ENCODE measurements around the gene OSBP. TPM values are rescaled to one million over a fixed set of nuclear protein-coding genes. Genes with fewer than 3 reads are reported as not detected.
A peak's percentile ranks its signal among the peaks of the same experiment; 100 is the strongest.

OSBP gene
- total RNA-seq, 1 experiment from 2014 or later = 21.7 TPM

DNA sequence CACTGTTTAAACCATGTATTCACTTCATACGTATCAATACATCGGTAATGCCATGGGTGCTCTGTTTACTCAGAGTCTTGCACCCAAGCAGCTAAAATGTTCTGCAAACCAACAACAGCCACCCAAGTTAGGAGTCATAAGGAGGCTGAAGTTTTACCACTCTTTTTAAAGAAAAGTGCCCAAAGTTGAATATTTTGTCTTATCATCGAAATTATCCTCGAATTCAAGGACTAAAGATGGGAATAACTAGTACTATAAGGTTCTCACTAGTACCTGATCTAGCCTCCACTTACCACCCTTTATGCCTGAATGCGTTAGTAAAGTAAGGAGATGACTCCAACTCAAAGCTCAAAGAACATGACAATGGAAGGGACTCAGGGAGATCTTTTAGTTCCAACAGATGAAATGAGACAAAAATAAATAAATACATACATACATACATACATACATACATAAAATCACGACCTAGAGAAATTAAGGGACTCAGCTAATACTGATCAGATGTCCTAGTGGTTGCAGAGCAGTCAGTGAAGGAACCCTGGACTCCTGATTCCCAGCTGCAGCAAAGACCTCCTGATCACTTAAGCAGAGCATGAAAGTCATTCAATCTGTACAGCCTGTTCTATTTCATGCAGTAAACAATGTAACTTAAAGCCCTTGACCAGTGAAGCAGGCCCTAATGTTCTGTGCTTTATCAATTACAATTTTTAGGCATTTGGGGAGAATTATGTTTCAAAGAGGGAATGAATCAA, 7.7 kb downstream of the OSBP start:
- DNase-seq (ENCODE audit: extremely low read depth, low read depth) = no peak

DNA sequence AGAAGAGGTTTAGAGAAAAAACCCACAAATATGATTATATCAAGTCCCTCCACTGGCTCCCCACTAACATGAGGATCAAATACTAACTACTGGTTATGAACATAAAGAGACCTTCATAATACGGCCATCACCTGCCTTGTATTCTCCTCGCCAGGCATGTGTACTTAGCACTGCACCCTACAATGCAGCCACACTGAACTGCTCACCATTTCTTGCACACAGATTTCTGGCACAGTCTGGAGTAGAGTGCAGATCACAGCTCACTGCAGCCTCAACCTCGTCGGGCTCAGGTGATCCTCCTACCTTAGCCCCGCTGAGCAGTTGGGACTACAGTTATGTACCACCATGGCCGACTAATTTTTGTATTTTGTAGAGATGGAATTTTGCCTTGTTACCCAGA, 13.1 kb downstream of the OSBP start:
- DNase-seq (ENCODE audit: extremely low read depth, low read depth) = no peak

DNA sequence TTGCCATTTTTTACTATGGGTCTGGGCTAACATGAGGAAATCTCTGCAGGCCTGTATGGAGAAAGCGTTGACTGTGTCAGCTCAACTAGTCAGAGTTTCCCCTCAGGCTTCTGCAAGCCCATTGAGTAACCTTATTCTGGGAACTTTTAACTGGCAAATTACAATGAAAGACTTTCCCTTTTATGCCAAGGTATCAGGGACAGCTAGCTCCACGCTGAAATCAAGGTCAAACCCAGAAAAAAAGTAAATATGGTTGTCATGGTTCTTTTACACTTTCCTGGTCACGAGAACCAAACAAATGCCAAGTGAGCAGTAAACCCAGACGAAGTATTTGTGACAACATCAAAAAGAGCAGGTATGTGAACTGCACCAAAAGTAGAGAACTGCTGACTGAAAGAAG, 13.8 kb downstream of the OSBP start:
- no peak for DNase-seq (ENCODE audit: extremely low read depth, low read depth)

DNA sequence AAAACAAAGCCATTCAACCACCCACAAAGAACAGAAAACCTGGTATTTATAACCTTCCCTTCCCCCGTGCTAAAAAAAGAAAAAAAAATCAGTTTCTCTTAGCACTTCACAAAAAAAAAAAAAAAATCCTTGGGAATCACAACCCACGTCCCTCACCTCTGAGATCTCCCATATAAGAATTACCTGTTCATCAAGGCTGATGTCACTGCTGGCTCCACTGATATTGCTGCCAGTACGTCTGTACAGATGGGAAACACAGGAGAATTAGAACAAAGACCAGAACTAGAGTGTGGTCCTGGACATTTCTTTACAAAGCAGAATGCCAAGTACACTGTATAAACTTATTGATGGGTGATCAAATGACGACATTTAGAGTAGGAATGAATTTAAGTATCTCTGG, 14.9 kb downstream of the OSBP start:
- DNase-seq (ENCODE audit: extremely low read depth, low read depth) = no peak

DNA sequence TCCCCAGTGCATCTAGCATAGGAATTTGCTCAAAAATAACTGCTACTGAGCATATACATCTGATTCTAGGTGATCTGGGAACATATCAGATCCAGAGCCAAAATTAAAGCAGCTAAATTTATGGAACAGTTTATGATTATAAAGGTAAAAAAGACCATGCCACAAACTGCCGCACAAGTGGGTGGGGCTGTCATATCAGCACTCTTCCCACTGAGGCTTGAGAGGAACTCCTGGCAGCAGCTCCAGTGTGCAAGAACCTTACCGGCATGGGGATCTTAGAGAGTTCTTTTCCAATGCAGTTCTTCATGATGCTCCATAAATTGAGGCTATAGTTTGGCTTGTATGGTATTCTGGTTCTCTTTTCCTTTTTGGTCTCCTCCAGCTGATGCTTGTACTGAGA, 15.3 kb downstream of the OSBP start:
- DNase-seq (ENCODE audit: extremely low read depth, low read depth) = no peak

DNA sequence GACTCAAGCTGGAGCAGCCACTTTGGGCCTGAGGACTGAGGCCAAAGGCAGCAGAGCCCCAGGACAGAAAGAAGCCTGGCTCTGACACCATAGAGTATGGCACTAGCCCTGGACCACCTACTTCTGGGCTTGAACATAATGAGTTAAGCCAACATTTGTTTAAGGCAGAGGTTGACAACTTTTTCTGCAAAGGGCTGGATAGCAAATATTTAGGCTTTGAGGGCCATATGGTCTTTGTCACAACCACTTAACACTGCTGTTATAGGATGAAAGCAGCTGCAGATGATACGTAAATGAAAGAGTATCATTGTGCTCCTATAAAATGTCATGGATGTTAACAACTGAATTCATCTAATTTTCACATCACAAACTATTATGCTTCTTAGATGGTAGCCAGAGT, 16.6 kb downstream of the OSBP start:
- DNase-seq (ENCODE audit: extremely low read depth, low read depth) = no peak

DNA sequence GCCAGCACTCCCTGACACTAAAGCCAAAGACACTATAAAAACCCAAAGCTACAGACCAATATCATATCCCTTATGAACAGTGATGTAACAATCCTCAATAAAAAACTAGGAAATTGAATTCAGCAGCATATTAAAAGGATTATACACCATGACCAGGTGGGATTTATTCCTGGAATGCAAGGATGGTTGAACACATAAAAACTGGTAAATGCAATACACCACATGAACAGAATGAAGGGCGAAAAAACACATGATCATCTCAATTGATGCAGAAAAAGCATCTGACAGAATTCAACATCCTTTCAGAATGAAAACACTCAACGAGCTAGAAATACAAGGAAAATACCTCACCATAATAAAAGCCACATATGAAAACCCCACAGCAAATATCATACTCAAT, 31.3 kb downstream of the OSBP start:
- DNase-seq (ENCODE audit: extremely low read depth, low read depth) = no peak

DNA sequence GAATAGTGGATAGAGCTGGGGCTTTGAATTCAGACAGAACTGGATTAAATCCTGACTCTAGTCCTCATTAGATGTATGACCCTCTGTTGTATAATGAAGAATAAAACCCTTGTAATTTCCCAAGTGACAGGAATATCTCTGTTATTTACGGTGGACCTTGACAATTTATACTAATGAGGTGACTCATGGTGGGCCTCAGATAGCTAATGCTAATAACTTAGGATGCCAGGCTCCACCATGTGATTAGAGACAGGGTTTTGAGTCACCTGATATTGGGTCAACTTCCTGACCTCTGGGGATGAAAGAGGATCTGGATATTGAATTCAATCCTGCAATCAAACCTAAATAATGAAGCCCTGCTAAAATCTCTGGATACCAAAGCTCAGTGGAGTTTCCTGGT, 33.6 kb downstream of the OSBP start:
- DNase-seq (ENCODE audit: extremely low read depth, low read depth) = no peak

DNA sequence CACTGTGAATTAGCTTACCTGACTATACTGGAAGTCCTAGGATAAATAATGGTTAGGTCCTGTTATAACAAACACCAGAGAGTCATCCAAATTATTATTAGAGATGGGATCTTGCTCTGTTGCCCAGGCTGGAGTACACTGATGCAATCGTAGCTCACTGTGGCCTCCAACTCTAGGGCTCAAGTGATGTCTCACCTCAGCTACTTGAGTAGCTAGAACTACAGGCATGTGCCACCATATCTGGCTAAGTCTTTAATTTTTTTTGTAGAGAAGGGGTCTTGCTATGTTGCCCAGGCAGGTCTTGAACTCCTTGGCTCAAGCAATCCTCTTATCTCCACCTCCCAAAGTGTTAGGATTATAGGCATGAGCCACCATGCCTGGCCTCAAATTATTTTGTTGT, 37.2 kb downstream of the OSBP start:
- no peak for DNase-seq (ENCODE audit: extremely low read depth, low read depth)

DNA sequence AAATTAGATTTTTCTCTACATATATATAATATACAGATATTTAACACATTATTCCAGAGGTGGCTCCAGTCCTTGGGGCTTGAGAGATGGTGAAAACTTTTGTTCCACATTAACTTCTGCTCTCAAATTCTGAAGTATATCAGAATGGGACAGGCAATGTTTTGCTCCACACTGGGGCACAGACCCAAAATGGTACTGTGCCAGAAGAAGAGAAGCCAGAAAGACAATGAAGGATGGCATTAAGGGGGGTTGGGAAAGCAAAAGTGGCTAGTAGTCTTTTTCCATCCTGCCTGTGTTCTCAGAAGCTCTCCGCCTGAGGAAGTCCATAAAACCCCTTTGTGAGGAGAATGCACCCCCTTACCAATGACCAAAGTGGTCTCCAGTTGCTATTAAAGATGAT, 40.1 kb downstream of the OSBP start:
- no peak for DNase-seq (ENCODE audit: extremely low read depth, low read depth)

DNA sequence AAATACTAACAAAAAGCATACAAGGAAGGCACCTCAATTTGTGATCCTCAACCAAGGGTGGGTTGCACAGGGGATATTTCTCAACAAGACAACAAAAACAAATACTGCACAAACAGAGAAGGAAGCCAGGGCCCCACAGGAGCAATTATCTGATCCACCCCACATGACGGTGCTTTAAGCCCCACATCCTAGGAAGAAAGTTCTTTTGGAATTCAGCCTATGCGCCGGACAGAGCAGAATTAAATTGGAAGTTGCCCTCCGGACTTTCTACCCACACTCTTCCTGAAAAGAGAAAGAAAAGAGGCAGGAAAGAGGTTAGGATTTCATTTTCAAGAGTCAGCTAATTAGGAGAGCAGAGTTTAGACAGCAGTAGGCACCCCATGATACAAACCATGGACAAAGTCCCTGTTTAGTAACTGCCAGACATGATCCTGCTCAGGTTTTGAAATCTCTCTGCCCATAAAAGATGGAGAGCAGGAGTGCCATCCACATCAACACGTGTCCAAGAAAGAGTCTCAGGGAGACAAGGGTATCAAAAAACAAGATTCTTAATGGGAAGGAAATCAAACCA, 40.6 kb downstream of the OSBP start:
- DNase-seq (ENCODE audit: extremely low read depth, low read depth) = no peak

DNA sequence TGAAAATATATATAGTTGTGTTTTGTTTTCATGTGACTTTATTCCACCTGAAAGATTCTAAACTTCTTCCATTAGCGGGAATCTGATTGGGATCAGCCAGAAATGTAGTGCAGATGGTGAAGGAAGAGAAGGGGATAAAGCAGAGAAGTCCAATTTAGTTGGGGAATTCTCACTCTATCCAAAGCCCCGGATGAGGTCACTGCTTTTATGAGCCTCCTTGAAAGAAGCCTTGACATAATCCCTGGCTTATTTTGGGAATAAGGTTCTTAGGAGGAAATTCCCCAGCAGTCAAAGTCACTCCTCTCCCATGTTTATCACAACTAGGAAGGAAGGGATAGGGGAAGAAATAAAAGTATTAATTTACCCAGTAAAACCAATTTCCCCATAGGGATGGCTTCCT, 41.1 kb downstream of the OSBP start:
- DNase-seq (ENCODE audit: extremely low read depth, low read depth) = no peak

DNA sequence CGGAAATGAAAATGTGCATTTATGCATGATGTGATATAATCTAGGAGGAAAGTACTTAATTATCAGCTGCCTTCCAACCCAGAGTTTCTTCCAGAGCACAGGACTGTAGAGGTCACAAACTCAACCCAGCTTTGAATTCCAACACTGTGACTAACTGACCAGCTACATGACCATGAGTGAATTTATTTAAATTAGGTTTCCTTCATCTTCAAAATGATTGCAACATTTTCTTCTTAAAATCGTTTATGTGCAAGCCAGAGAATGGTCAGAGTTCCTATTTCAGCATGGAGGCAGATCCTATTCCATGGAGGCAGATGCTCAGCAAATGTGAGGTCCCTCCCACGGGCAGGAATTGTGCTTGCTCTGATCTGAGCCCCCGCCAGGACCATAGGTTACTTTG, 42.4 kb downstream of the OSBP start:
- no peak for DNase-seq (ENCODE audit: extremely low read depth, low read depth)

DNA sequence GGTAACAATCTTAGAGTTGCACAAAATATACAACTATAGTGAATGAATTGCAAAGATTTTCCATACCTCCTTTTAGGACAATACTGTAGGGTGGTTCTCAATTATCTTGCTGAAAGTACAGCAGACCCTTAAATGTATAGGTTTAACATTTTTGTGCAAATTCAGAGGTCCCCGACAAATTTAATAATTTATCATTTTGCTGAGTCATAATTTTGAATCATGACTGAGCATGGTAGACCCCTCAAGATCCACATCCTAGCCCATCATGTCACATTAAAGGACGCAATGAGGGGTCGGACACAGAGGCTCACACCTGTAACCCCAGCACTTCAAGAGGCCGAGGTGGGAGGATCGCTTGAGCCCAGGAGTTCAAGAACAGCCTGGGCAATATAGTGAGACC, 43.5 kb downstream of the OSBP start:
- no peak for DNase-seq (ENCODE audit: extremely low read depth, low read depth)

DNA sequence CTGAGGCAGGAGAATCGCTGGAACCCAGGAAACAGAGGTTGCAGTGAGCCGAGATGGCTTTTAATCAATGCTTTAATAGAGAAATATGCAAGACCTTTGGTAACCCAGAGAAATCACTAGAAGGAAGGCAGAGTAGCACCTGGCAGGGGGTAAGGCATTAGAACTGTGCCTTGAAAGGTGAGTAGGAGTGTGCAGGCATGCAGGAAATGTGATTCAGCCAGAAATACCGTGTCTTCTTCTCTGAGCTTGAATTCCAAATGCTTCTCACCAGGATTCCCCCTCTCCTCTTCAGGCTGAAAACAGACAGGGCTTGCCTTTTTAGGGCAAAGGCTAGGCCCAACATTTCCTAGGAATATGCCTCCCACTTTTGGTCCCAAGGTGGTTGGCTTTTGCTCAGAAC, 53.3 kb downstream of the OSBP start:
- no peak for DNase-seq (ENCODE audit: extremely low read depth, low read depth)

DNA sequence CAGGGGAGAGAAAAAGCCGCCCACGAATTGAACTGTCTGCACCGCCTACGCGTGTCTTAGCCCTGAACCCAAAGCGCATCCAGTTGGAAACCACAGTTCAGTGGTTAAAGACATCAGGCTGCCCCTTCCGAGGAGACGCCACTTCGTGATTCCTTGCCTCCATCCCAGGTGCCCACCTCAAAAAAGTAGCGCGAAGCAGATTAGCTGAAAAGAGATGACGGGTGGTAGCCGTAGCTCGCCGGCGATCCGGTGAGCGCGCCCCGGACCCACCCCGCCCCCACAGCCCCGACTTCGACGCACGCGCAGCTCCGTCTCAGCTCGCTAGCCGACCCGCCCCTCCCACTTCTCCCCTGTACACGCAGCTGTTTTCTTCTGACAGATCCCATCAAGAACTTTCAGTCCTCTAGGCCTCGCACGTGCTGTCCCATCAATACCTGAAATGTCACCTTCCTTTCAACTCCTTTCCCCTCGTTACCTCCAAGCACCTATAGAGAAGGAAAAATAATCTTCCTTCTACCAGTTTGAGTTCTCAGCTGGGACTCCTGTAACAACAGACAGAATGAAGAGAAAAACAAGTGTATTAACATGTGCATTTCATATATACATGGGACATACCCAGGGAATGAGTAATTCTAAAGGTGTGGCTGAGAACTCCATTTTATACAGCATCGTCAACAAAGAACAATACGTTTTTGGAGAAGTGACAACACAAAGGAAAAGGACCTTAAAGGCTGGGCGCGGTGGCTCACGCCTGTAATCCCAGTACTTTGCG, 54.7 kb downstream of the OSBP start:
- DNase-seq (ENCODE audit: extremely low read depth, low read depth) = peak; percentile 85

DNA sequence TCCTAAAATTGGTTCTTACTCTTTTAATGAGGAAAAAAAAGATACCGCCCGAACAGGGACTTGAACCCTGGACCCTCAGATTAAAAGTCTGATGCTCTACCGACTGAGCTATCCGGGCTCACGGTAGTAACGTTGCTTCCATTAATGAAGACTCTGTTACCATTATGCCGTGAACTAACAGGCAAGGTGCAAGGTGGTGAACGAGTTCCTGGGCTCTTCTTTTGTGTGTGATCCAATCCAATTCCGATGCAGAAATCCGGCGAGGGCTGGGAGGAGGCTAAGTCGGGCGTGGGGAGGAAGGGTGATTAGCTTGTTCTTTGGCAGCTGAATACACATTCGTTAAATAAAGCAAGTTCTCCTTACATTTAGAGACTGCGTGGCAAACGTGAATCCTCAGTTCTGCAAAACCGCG, 55.3 kb downstream of the OSBP start:
- DNase-seq (ENCODE audit: extremely low read depth, low read depth) = peak; percentile 69

DNA sequence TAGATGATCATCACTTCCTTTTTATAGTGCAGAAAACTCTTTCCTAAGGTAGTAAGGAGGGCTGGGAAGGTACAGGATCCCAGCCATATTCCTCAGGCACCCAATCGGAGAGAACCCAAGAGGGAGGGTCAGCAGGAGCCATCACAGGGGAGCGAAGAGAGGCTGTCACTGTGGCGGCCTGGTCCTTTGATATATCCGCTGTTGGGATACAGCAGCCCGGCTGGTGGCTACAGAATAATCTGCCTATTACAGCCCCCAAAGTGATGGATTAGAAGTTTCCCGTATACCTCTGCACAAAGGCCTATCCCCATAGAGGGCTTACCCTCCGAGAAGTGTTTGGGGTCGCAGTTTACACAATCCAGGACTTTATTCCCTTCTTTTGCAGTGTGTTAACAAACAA, 55.7 kb downstream of the OSBP start:
- no peak for DNase-seq (ENCODE audit: extremely low read depth, low read depth)

DNA sequence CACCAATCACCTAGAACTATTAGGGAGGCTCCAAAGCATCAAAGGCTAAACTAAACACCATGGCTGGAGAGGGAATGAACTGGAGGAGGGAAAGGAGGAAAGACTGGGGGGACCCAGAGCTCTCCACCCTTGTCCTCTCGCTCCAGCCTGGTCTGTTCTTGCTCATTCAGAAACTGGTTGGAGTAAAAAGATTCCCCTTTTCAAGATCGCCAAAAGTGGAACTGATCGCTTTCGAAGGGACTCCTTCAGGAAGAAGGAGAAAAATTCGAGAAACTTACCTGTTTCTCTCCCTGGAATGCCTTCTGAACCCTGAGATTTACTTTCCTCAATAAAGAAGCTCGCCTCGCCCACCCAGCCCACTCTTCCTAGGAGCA, 57.3 kb downstream of the OSBP start:
- DNase-seq (ENCODE audit: extremely low read depth, low read depth) = no peak

DNA sequence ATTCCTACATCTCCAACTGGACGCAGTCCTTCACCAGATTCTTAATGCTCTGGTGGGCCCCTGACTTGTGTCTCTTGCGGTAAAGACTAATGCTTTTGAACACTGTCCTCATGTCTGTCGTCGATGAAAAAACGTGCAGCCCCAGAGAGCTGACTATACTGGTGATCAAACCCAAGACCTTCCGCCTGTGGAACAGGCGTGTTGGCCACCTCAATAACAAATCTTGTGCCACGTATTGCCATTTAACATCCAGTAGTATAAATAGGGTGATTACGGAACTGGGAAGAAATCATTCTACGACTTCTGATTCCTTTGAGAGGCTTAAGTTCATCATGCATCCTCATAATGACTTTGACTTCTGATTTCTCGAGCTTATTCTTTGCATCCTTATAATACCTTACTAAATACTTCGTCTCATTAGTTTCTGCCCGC, 58.6 kb downstream of the OSBP start:
- no peak for DNase-seq (ENCODE audit: extremely low read depth, low read depth)

DNA sequence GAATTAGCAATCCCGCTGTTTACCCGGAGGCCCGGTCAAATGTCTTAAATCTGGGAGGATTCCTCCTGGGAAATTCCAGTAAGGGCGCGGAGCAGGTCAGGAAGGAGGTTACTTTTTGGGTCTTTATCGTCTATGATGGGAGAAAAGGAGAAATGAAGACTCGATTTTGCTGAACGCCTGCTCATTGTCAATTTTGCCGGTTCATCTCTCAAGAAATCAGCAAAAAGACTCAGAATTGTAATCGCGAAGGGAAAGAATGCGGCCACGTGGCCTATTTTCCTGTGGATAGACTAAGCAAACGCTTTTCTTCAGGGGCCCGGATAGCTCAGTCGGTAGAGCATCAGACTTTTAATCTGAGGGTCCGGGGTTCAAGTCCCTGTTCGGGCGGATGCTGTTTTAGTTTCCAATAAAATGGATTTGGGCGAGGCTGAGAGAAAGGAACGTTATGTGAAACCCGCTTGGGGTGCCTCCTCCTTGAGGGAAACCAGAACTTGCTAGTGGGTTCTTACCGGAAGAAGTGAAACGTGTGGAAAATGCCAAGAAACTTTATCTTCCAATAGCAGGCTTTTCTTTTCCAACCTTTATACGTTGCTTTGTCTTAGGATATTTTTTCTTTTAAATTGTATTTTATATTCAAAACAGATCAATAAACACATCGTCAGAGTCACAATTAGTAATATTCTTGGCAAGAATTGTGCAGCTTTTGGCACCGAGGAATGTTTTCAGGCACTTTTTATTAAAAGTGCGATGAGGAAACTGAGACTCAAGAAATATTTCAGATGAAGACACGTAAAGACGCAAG, 59.3 kb downstream of the OSBP start:
- DNase-seq (ENCODE audit: extremely low read depth, low read depth) = peak; percentile 80

Data from NCI-H460 (cell line).